H1 (cell line): ENCODE measurements around the gene DRD5. TPM values are rescaled to one million over a fixed set of nuclear protein-coding genes. Genes with fewer than 3 reads are reported as not detected.

Experiments used
- CTCF ChIA-PET: fragments of 300-600 bp; sonication (Branson Sonifier 250); formaldehyde crosslinking; loops from one replicate; lab custom pipeline; 2021; ENCODE audit not compliant: partially characterized antibody; lab: Charles Lee
- POLR2A ChIA-PET: fragments of 300-600 bp; sonication (Branson Sonifier 250); formaldehyde crosslinking; loops from one replicate; lab custom pipeline; 2021; ENCODE audit warnings: inconsistent platforms; ENCODE audit not compliant: partially characterized antibody; lab: Charles Lee
- DNase-seq, 2 experiments: peaks; one replicate each; pipeline versions ENCODE4 v3.0.0 to v3.0.0-alpha.2; 2010 to 2022; ENCODE audit warnings: low spot score in 2 of 2, low read depth in 1 of 2, mixed read lengths in 1 of 2
- FAIRE-seq: peaks from 2 replicates; lab custom pipeline; 2011; peaks lifted over from hg19 to GRCh38; lab: Jason Lieb, UNC
- H2AFZ ChIP-seq: 2 replicates; pipeline ENCODE4 v1.8.1; 2012; ENCODE audit warnings: low read length, inconsistent platforms
- H2AK5ac ChIP-seq: 2 replicates; pipeline ENCODE4 v1.6.1; 2013; ENCODE audit warnings: low read depth, low read length
- H2BK120ac ChIP-seq: replicated peaks from 2 replicates; pipeline ENCODE3; 2013; ENCODE audit warnings: low read depth, low read length, inconsistent platforms
- H2BK12ac ChIP-seq: 2 replicates; pipeline ENCODE4 v1.6.1; 2013; ENCODE audit warnings: low read depth, low read length
- H2BK15ac ChIP-seq: 2 replicates; pipeline ENCODE4 v1.6.1; 2013; ENCODE audit warnings: low read length
- H2BK20ac ChIP-seq: 2 replicates; pipeline ENCODE4 v1.6.1; 2013; ENCODE audit warnings: low read length
- H2BK5ac ChIP-seq: 2 replicates; pipeline ENCODE4 v1.6.1; 2013; ENCODE audit warnings: low read depth, low read length
- H3K14ac ChIP-seq: 2 replicates; pipeline ENCODE4 v1.6.1; 2013; ENCODE audit warnings: inconsistent platforms; ENCODE audit not compliant: insufficient read length
- H3K18ac ChIP-seq: 2 replicates; pipeline ENCODE4 v1.6.1; 2013; ENCODE audit warnings: low read length; ENCODE audit errors: extremely low read depth
- H3K23ac ChIP-seq: 2 replicates; pipeline ENCODE4 v1.6.1; 2013; ENCODE audit warnings: inconsistent platforms; ENCODE audit not compliant: insufficient read length
- H3K23me2 ChIP-seq: 2 replicates; pipeline ENCODE4 v1.6.1; 2013; ENCODE audit warnings: low read depth, low read length
- H3K27ac ChIP-seq: 2 replicates; pipeline ENCODE4 v1.6.1; 2011; ENCODE audit warnings: low read depth, low read length, inconsistent platforms
- H3K27me3 ChIP-seq, 4 experiments: replicated peaks in 1 of 4; 1 replicate in 1 of 4; 2 replicates in 3 of 4; pipeline versions ENCODE4 v1.6.1 to v1.8.1; 2011 to 2013; ENCODE audit warnings: low read length in 3 of 4, mild to moderate bottlenecking in 3 of 4, inconsistent platforms in 2 of 4, mixed read lengths in 2 of 4, moderate library complexity in 1 of 4; ENCODE audit not compliant: control insufficient read depth in 3 of 4, insufficient read depth in 3 of 4; ENCODE audit errors: extremely low read depth in 1 of 4
- H3K36me3 ChIP-seq, 4 experiments: 2 replicates each; pipeline versions ENCODE4 v1.6.1 to v1.8.1; 2011 to 2013; ENCODE audit warnings: mild to moderate bottlenecking in 4 of 4, low read length in 3 of 4, moderate library complexity in 2 of 4, control low read depth in 1 of 4, inconsistent platforms in 1 of 4; ENCODE audit not compliant: insufficient read depth in 4 of 4, control insufficient read depth in 2 of 4
- H3K4ac ChIP-seq: replicated peaks from 2 replicates; pipeline ENCODE3; 2013; ENCODE audit warnings: low read length, low read depth, mixed read lengths, inconsistent platforms; ENCODE audit not compliant: insufficient read length
- H3K4me1 ChIP-seq, 4 experiments: replicated peaks in 1 of 4; 1 replicate in 1 of 4; 2 replicates in 3 of 4; pipeline versions ENCODE4 v1.6.1 to v1.8.1; 2011 to 2013; ENCODE audit warnings: low read length in 3 of 4, inconsistent platforms in 2 of 4, mixed read lengths in 1 of 4; ENCODE audit not compliant: insufficient read depth in 4 of 4, control insufficient read depth in 3 of 4
- H3K4me2 ChIP-seq, 2 experiments: 2 replicates each; pipeline versions ENCODE4 v1.6.1 to v1.8.1; 2011 to 2013; ENCODE audit warnings: low read depth in 2 of 2, low read length in 2 of 2, control low read depth in 1 of 2, inconsistent platforms in 1 of 2, mild to moderate bottlenecking in 1 of 2; ENCODE audit not compliant: insufficient read depth in 1 of 2
- H3K4me3 ChIP-seq, 4 experiments: fragments of 200-600, 300-600 bp in 1 of 4; sonication (generic), shearing (Covaris generic), sonication (Bioruptor Twin) in 1 of 4; 2 replicates each; pipeline versions ENCODE4 v1.5.1 to v1.8.1; 2011 to 2016; ENCODE audit warnings: low read length in 4 of 4, low read depth in 3 of 4, control low read depth in 2 of 4, inconsistent platforms in 2 of 4, mild to moderate bottlenecking in 2 of 4, mixed read lengths in 1 of 4, moderate library complexity in 1 of 4; ENCODE audit not compliant: insufficient read depth in 2 of 4; ENCODE audit errors: extremely low read depth in 1 of 4
- H3K56ac ChIP-seq: replicated peaks from 2 replicates; pipeline ENCODE3; 2013; ENCODE audit warnings: low read depth, mild to moderate bottlenecking, mixed read lengths, low read length, inconsistent platforms; ENCODE audit not compliant: insufficient read length
- H3K79me1 ChIP-seq: 2 replicates; pipeline ENCODE4 v1.6.1; 2013; ENCODE audit warnings: low read depth, low read length, control low read depth
- H3K79me2 ChIP-seq, 2 experiments: 2 replicates each; pipeline versions ENCODE4 v1.6.1 to v1.8.1; 2012 to 2013; ENCODE audit warnings: low read length in 2 of 2, mild to moderate bottlenecking in 2 of 2, inconsistent platforms in 1 of 2; ENCODE audit not compliant: insufficient read depth in 2 of 2, control insufficient read depth in 1 of 2
- H3K9ac ChIP-seq, 4 experiments: replicated peaks in 1 of 4; 1 replicate in 1 of 4; 2 replicates in 3 of 4; pipeline versions ENCODE4 v1.6.1 to v1.8.1; 2011 to 2013; ENCODE audit warnings: low read depth in 3 of 4, low read length in 3 of 4, control low read depth in 2 of 4, mild to moderate bottlenecking in 2 of 4, moderate library complexity in 2 of 4, inconsistent platforms in 1 of 4; ENCODE audit errors: extremely low read depth in 1 of 4
- H3K9me3 ChIP-seq, 2 experiments: 2 replicates each; pipeline versions ENCODE4 v1.6.1 to v1.8.1; 2012 to 2013; ENCODE audit warnings: mild to moderate bottlenecking in 2 of 2, moderate library complexity in 2 of 2, control low read depth in 1 of 2, inconsistent platforms in 1 of 2, low read depth in 1 of 2, low read length in 1 of 2, mixed read lengths in 1 of 2; ENCODE audit not compliant: insufficient read depth in 2 of 2
- H4K20me1 ChIP-seq, 2 experiments: replicated peaks in 1 of 2; 2 replicates each; pipeline versions ENCODE3 to v1.8.1; 2011 to 2013; ENCODE audit warnings: inconsistent platforms in 2 of 2, low read length in 2 of 2, mild to moderate bottlenecking in 1 of 2; ENCODE audit not compliant: insufficient read depth in 2 of 2, control insufficient read depth in 1 of 2
- H4K5ac ChIP-seq: 2 replicates; pipeline ENCODE4 v1.6.1; 2013; ENCODE audit warnings: low read length, low read depth, mixed read lengths, inconsistent platforms; ENCODE audit not compliant: insufficient read length
- H4K8ac ChIP-seq: 2 replicates; pipeline ENCODE4 v1.8.0; 2013; ENCODE audit warnings: mild to moderate bottlenecking, moderate library complexity, low read length, inconsistent platforms; ENCODE audit not compliant: insufficient read depth; ENCODE audit errors: extremely low read depth
- H4K91ac ChIP-seq: replicated peaks from 2 replicates; pipeline ENCODE3; 2013; ENCODE audit warnings: low read length, mixed read lengths, inconsistent platforms; ENCODE audit not compliant: insufficient read length
- ATF3 ChIP-seq: IDR thresholded peaks from 2 replicates; pipeline ENCODE4 v1.6.1; 2011; ENCODE audit warnings: low read depth, mild to moderate bottlenecking, low read length; ENCODE audit not compliant: insufficient read depth
- CHD2 ChIP-seq: IDR thresholded peaks from 2 replicates; pipeline ENCODE4 v1.6.1; 2012; ENCODE audit warnings: low read length, improper control_type of control experiment
- CTBP2 ChIP-seq: IDR thresholded peaks from 2 replicates; pipeline ENCODE4 v1.7.0; 2011; ENCODE audit warnings: borderline replicate concordance, mild to moderate bottlenecking, moderate library complexity, mixed read lengths, low read length; ENCODE audit not compliant: insufficient read depth, insufficient read length
- CTCF ChIP-seq, 3 experiments: IDR thresholded peaks; 1 replicate in 2 of 3; 2 replicates in 1 of 3; pipeline versions ENCODE4 v1.5.1 to v1.6.1; 2011; ENCODE audit warnings: low read length in 3 of 3, mild to moderate bottlenecking in 3 of 3, inconsistent platforms in 2 of 3, low read depth in 1 of 3, moderate library complexity in 1 of 3; ENCODE audit not compliant: insufficient read depth in 1 of 3; ENCODE audit errors: control extremely low read depth in 1 of 3
- MAFK ChIP-seq: IDR thresholded peaks from 2 replicates; pipeline ENCODE4 v1.6.1; 2012; ENCODE audit warnings: low read depth, mild to moderate bottlenecking, improper control_type of control experiment, low read length
- RXRA ChIP-seq: IDR thresholded peaks from 2 replicates; pipeline ENCODE4 v1.6.1; 2011; ENCODE audit warnings: low read depth, mild to moderate bottlenecking, low read length, moderate library complexity; ENCODE audit not compliant: insufficient read depth
- SIN3A ChIP-seq, 2 experiments: IDR thresholded peaks in 1 of 2; conservative IDR thresholded peaks in 1 of 2; 2 replicates each; pipeline ENCODE4 v1.6.1; 2011 to 2012; ENCODE audit warnings: low read length in 2 of 2, improper control_type of control experiment in 1 of 2, low read depth in 1 of 2, mild to moderate bottlenecking in 1 of 2
- SRF ChIP-seq: IDR thresholded peaks from 2 replicates; pipeline ENCODE4 v1.6.1; 2011; ENCODE audit warnings: mild to moderate bottlenecking, low read depth, low read length, moderate library complexity
- TEAD4 ChIP-seq: IDR thresholded peaks from 2 replicates; pipeline ENCODE4 v1.6.1; 2012; ENCODE audit warnings: low read depth, low read length, inconsistent platforms, mixed read lengths
- USF2 ChIP-seq: IDR thresholded peaks from 2 replicates; pipeline ENCODE4 v1.6.1; 2011; ENCODE audit warnings: low read length, improper control_type of control experiment
- WGBS, 2 experiments: shearing (Covaris generic) in 1 of 2; methylation state at CpG; one replicate each; pipeline versions ENCODE4 v1.1.6 to v1.1.7; 2013 to 2015; ENCODE audit warnings: low lambda C conversion rate in 2 of 2, mixed read lengths in 2 of 2, inconsistent platforms in 1 of 2, low coverage in 1 of 2, missing lambda C conversion rate in 1 of 2; ENCODE audit not compliant: insufficient replicate concordance in 2 of 2, insufficient coverage in 1 of 2, insufficient read length in 1 of 2; ENCODE audit errors: extremely low coverage in 1 of 2, missing lambda C conversion rate in 1 of 2; 5-methylcytosine and 5-hydroxymethylcytosine counted together
- polyA plus RNA-seq, 7 experiments: library from polyadenylated mRNA; depleted of rRNA in 3 of 7; stranded (reverse) in 5 of 7; unstranded in 2 of 7; fragments of >200 nt in 5 of 7; fragments of 200-250 nt in 2 of 7; gene quantifications; 1 replicate in 5 of 7; 2 replicates in 1 of 7; 4 replicates in 1 of 7; pipeline versions ENCODE4 v1.2.1 to v1.2.3, GENCODE V29; 2011 to 2013; ENCODE audit warnings: missing spikeins in 2 of 7, mixed read lengths in 2 of 7
- total RNA-seq: library from RNA; stranded (reverse); fragmentation: NEBNext Ultra II Directional; extraction: Animal tissue kit (Norgen Biotek cat#: 25700); gene quantifications from 2 replicates; pipeline ENCODE4 v1.2.1, GENCODE V29; 2021

Gene DRD5
- total and polyA plus RNA-seq, 2 of the 8 experiments (the other 6 are each of a cell fraction or from before 2014, with no cell fraction given): 0.11 to 0.21 TPM

GRCh38 chr4:9825049-9825448 is 43.6 kb downstream of the DRD5 start:
- no peak overlapping the region for H4K91ac ChIP-seq
- CTCF ChIA-PET: interaction anchor here (0.8 kb wide), 1 partner anchor 45 kb away, joined by 3 read pairs; no protein-coding TSS in a partner anchor
- TF ChIP-seq CTBP2: no peak
- TF ChIP-seq RXRA: no peak
- TF ChIP-seq SIN3A (conservative IDR thresholded peaks at IDR 0.05 in 1 of 2, IDR thresholded peaks at IDR 0.05 in 1 of 2; ENCODE audit: low read depth in 1 of 2, low read length in 2 of 2): no peak
- TF ChIP-seq USF2: no peak
- no peak for TF ChIP-seq TEAD4
- TF ChIP-seq CHD2: no peak
- no peak for TF ChIP-seq SRF
- no peak for TF ChIP-seq CTCF (IDR thresholded peaks at IDR 0.05; ENCODE audit: control extremely low read depth in 1 of 3, insufficient read depth in 1 of 3, low read depth in 1 of 3, low read length in 3 of 3)
- no peak for TF ChIP-seq ATF3
- no peak for TF ChIP-seq MAFK

More at GRCh38 chr4:9825049-9825448, 43.6 kb downstream of the DRD5 start:
- H3K27me3 ChIP-seq: no peaks in the 10 kb centered on the region
- no peak overlapping the region for H2BK5ac ChIP-seq
- no peaks in the 10 kb centered on the region for H3K36me3 ChIP-seq
- POLR2A ChIA-PET: no interaction called here
- no peak overlapping the region for H3K4me2 ChIP-seq
- H2BK15ac ChIP-seq: no peak overlapping the region
- no peak overlapping the region for H2BK12ac ChIP-seq
- H4K20me1 ChIP-seq: no peaks in the 10 kb centered on the region
- H3K9ac ChIP-seq: no peak overlapping the region
- H2BK120ac ChIP-seq: no peak overlapping the region
- no peak overlapping the region for H3K18ac ChIP-seq
- 96% methylated on average over 3 of the region's 3 CpGs; no CpG with 5 or more reads in 1 of the 2 experiments for WGBS, 2 experiments
- no peak overlapping the region for H3K4ac ChIP-seq
- no peaks in the 10 kb centered on the region for H3K4me1 ChIP-seq
- no peak overlapping the region for H2AFZ ChIP-seq
- FAIRE-seq (no peak), DNase-seq (no peak)
- H3K79me1 ChIP-seq: no peaks in the 10 kb centered on the region
- no peaks in the 10 kb centered on the region for H3K79me2 ChIP-seq
- no peak overlapping the region for H4K5ac ChIP-seq
- H2AK5ac ChIP-seq: no peak overlapping the region
- H4K8ac ChIP-seq: no peak overlapping the region
- no peaks in the 10 kb centered on the region for H3K23me2 ChIP-seq
- H3K56ac ChIP-seq: no peak overlapping the region
- no peak overlapping the region for H3K27ac ChIP-seq
- H3K4me3 ChIP-seq: no peak overlapping the region
- no peak overlapping the region for H2BK20ac ChIP-seq
- no peak overlapping the region for H3K23ac ChIP-seq
- H3K9me3 ChIP-seq: no peaks in the 10 kb centered on the region
- H3K14ac ChIP-seq: no peak overlapping the region
